Breast epithelium (tissue), 4 donors: ENCODE results near the gene MGAT1. TPM values are rescaled to one million over a fixed set of nuclear protein-coding genes. Genes with fewer than 3 reads are reported as not detected.
"Not testable (repeated sequence)": the region's sequence is repeated elsewhere in the genome, so short reads cannot be mapped to it uniquely, and the experiment has no call there.

Source experiments
- DNase-seq, 2 donors: peaks; one replicate each; pipeline ENCODE4 v3.0.0-alpha.2; 2019; ENCODE audit warnings: low spot score in 2 of 2
- H3K27ac ChIP-seq, 2 donors: fragments of 200-600 bp; sonication (generic) in 1 of 2; one replicate each; pipeline ENCODE4 v1.5.1; 2016 to 2019; ENCODE audit warnings: mild to moderate bottlenecking in 1 of 2
- H3K27me3 ChIP-seq, 2 donors: fragments of 200-600 bp; sonication (generic) in 1 of 2; one replicate each; pipeline versions ENCODE4 v1.5.1 to v1.6.0; 2017 to 2019; ENCODE audit warnings: control low read depth in 1 of 2, mild to moderate bottlenecking in 1 of 2
- H3K36me3 ChIP-seq: fragments of 200-600 bp; one replicate; pipeline ENCODE4 v1.5.1; 2019
- H3K4me1 ChIP-seq, 2 donors: fragments of 200-600 bp; sonication (generic); one replicate each; pipeline ENCODE4 v1.5.1; 2016 to 2019; ENCODE audit warnings: control low read depth in 1 of 2
- H3K4me3 ChIP-seq, 3 donors: fragments of 200-600 bp; sonication (generic); 1 replicate in 2 of 3; 2 replicates in 1 of 3; pipeline ENCODE4 v1.5.1; 2016 to 2019; ENCODE audit warnings: mild to moderate bottlenecking in 3 of 3, moderate library complexity in 2 of 3
- H3K9me3 ChIP-seq, 2 donors: fragments of 200-600 bp; sonication (generic) in 1 of 2; one replicate each; pipeline ENCODE4 v1.5.1; 2016 to 2019; ENCODE audit warnings: control low read depth in 1 of 2
- CTCF ChIP-seq, 3 donors: fragments of 450-650 bp; IDR thresholded peaks; one replicate each; pipeline ENCODE4 v1.5.1; 2016 to 2017; ENCODE audit warnings: antibody characterized with exemption in 3 of 3, mild to moderate bottlenecking in 3 of 3, moderate library complexity in 3 of 3
- POLR2A ChIP-seq: fragments of 450-650 bp; IDR thresholded peaks from one replicate; pipeline ENCODE4 v1.6.1; 2016; ENCODE audit warnings: antibody characterized with exemption, mild to moderate bottlenecking, moderate library complexity
- POLR2AphosphoS5 ChIP-seq, 3 donors: sonication (generic); formaldehyde crosslinking; IDR thresholded peaks; one replicate each; pipeline ENCODE4 v1.6.1; 2017; ENCODE audit warnings: antibody characterized with exemption in 3 of 3
- intact Hi-C: fragments of 100-400 bp; cut with DNase I; formaldehyde crosslinking; loops from one replicate; pipeline ENCODE4 v1.15.1; 2023; ENCODE audit warnings: low total_unique reads
- total RNA-seq, 3 donors: library from RNA; depleted of rRNA; stranded (reverse); fragments of >200 nt; gene quantifications; one replicate each; pipeline ENCODE4 v1.1.0, GENCODE V29; 2016

MGAT1 gene
- total RNA-seq, 3 donors from 2014 or later, result 127 to 236 (median 163) TPM

GRCh38 chr5:180775624-180776023, 27.0 kb downstream of the MGAT1 start:
- TF ChIP-seq CTCF (IDR thresholded peaks at IDR 0.05), result no peak
- TF ChIP-seq POLR2A, result no peak
- TF ChIP-seq POLR2AphosphoS5 (IDR thresholded peaks at IDR 0.05), result no peak
- H3K9me3 ChIP-seq, result peaks cover 6 to 11% of the 10 kb centered on the region in 2 donors
- H3K4me1 ChIP-seq, result no peaks in the 10 kb centered on the region
- no peaks in the 10 kb centered on the region for H3K36me3 ChIP-seq
- no peak overlapping the region for H3K4me3 ChIP-seq
- no peak for DNase-seq
- H3K27ac ChIP-seq, result no peak overlapping the region
- no peaks in the 10 kb centered on the region for H3K27me3 ChIP-seq
- intact Hi-C loops, result no loop called here

GRCh38 chr5:180771839-180772238, 30.8 kb downstream of the MGAT1 start:
- TF ChIP-seq POLR2AphosphoS5 (IDR thresholded peaks at IDR 0.05) (no peak), CTCF (IDR thresholded peaks at IDR 0.05) (no peak), POLR2A (no peak)
- intact Hi-C loops, result no loop called here

GRCh38 chr5:180769821-180770220, 32.8 kb downstream of the MGAT1 start:
- intact Hi-C loops, result no loop called here
- no peaks in the 10 kb centered on the region for H3K27me3 ChIP-seq
- DNase-seq, result no peak
- no peaks in the 10 kb centered on the region for H3K4me1 ChIP-seq
- no peak for TF ChIP-seq POLR2A
- H3K36me3 ChIP-seq, result no peaks in the 10 kb centered on the region
- no peak overlapping the region for H3K4me3 ChIP-seq
- peaks cover 9 to 14% of the 10 kb centered on the region in 2 donors for H3K9me3 ChIP-seq
- no peak overlapping the region for H3K27ac ChIP-seq

More at GRCh38 chr5:180771839-180772238, 30.8 kb downstream of the MGAT1 start:
- Histone ChIP-seq H3K27ac (no peak overlapping the region), H3K27me3 (no peaks in the 10 kb centered on the region), H3K4me3 (no peak overlapping the region), H3K36me3 (no peaks in the 10 kb centered on the region), H3K9me3 (peaks cover 9 to 14% of the 10 kb centered on the region in 2 donors), H3K4me1 (no peaks in the 10 kb centered on the region)
- no peak for DNase-seq

GRCh38 chr5:180755601-180756000, 47.0 kb downstream of the MGAT1 start:
- Histone ChIP-seq H3K4me3 (no peak overlapping the region), H3K27ac (no peak overlapping the region), H3K4me1 (no peaks in the 10 kb centered on the region), H3K36me3 (no peaks in the 10 kb centered on the region), H3K27me3 (no peaks in the 10 kb centered on the region), H3K9me3 (peaks cover 8 to 39% of the 10 kb centered on the region in 2 donors)
- intact Hi-C loops, result no loop called here
- no peak for DNase-seq
- TF ChIP-seq CTCF (IDR thresholded peaks at IDR 0.05) (no peak), POLR2A (no peak), POLR2AphosphoS5 (IDR thresholded peaks at IDR 0.05) (no peak)

- no peak overlapping the region for H3K4me3 ChIP-seq
- peaks cover 0 to 24% of the 10 kb centered on the region in 2 donors for H3K27me3 ChIP-seq
- H3K36me3 ChIP-seq, result no peaks in the 10 kb centered on the region
- intact Hi-C loops, result loop anchor here (10.0 kb wide), 1 partner anchor 299 kb away; no protein-coding TSS in a partner anchor
- H3K4me1 ChIP-seq, result no peaks in the 10 kb centered on the region
- no peak for DNase-seq
- no peak overlapping the region for H3K27ac ChIP-seq
- TF ChIP-seq POLR2AphosphoS5 (IDR thresholded peaks at IDR 0.05), result no peak
- no peak for TF ChIP-seq POLR2A
- no peak for TF ChIP-seq CTCF (IDR thresholded peaks at IDR 0.05)
- no peaks in the 10 kb centered on the region for H3K9me3 ChIP-seq
Measured at GRCh38 chr5:180744253-180744652, 58.4 kb downstream of the MGAT1 start.

GRCh38 chr5:180742727-180743126, 59.9 kb downstream of the MGAT1 start:
- DNase-seq, result no peak
- peaks cover 0 to 31% of the 10 kb centered on the region in 2 donors for H3K27me3 ChIP-seq
- no peaks in the 10 kb centered on the region for H3K36me3 ChIP-seq

GRCh38 chr5:180740953-180741352, 61.7 kb downstream of the MGAT1 start:
- H3K4me3 ChIP-seq, result not testable (repeated sequence)
- H3K27me3 ChIP-seq, result peaks cover 0 to 31% of the 10 kb centered on the region in 2 donors

More at GRCh38 chr5:180742727-180743126, 59.9 kb downstream of the MGAT1 start:
- no peak overlapping the region for H3K4me3 ChIP-seq
- TF ChIP-seq CTCF (IDR thresholded peaks at IDR 0.05) (no peak), POLR2AphosphoS5 (IDR thresholded peaks at IDR 0.05) (no peak), POLR2A (no peak)
- no peaks in the 10 kb centered on the region for H3K4me1 ChIP-seq
- no peaks in the 10 kb centered on the region for H3K9me3 ChIP-seq
- intact Hi-C loops, result loop anchor here (10.0 kb wide), 1 partner anchor 298 kb away; no protein-coding TSS in a partner anchor
- H3K27ac ChIP-seq, result no peak overlapping the region

More at GRCh38 chr5:180740953-180741352, 61.7 kb downstream of the MGAT1 start:
- intact Hi-C loops, result loop anchor here (10.0 kb wide), 1 partner anchor 296 kb away; no protein-coding TSS in a partner anchor
- not testable (repeated sequence) for H3K36me3 ChIP-seq, H3K27ac ChIP-seq, DNase-seq, H3K4me1 ChIP-seq, H3K9me3 ChIP-seq
